CD4-positive, alpha-beta T cell treated with Interleukin-15 for 1 hour (primary cell): ENCODE measurements around the gene POTEF.
"Not testable (repeated sequence)": the region's sequence is repeated elsewhere in the genome, so short reads cannot be mapped to it uniquely, and the experiment has no call there.

Source experiments
- DNase-seq: peaks from one replicate; pipeline ENCODE4 v3.0.0-alpha.2; 2020

The POTEF gene

GRCh38 chr2:130127726-130128125, 1.3 kb downstream of the POTEF start:
- DNase-seq: not testable (repeated sequence)

- not testable (repeated sequence) for DNase-seq
Observed at GRCh38 chr2:130120924-130121323, 8.1 kb downstream of the POTEF start.

- not testable (repeated sequence) for DNase-seq
Observed at GRCh38 chr2:130102597-130103363, 26.2 kb downstream of the POTEF start.

- not testable (repeated sequence) for DNase-seq
Observed at GRCh38 chr2:130062645-130063044, 66.4 kb downstream of the POTEF start.

- not testable (repeated sequence) for DNase-seq
Observed at GRCh38 chr2:130059982-130060381, 69.0 kb downstream of the POTEF start.

GRCh38 chr2:130056336-130056735, 72.7 kb downstream of the POTEF start:
- not testable (repeated sequence) for DNase-seq

GRCh38 chr2:130053217-130053911, 75.7 kb downstream of the POTEF start:
- DNase-seq: not testable (repeated sequence)

- DNase-seq: not testable (repeated sequence)
Observed at GRCh38 chr2:130052376-130052775, 76.6 kb downstream of the POTEF start.

GRCh38 chr2:130048422-130048821, 80.6 kb downstream of the POTEF start:
- not testable (repeated sequence) for DNase-seq

GRCh38 chr2:130038265-130038603, 90.8 kb downstream of the POTEF start:
- DNase-seq: not testable (repeated sequence)

- DNase-seq: not testable (repeated sequence)
Observed at GRCh38 chr2:130025931-130026330, 103.1 kb downstream of the POTEF start.
